Left kidney (tissue), 2 donors: Measurements from ENCODE around the gene DHX38. TPM values are rescaled to one million over a fixed set of nuclear protein-coding genes. Genes with fewer than 3 reads are reported as not detected.

Experiments used
- DNase-seq: peaks from one replicate; pipeline ENCODE4 v3.0.0-alpha.2; 2013
- polyA plus RNA-seq: library from polyadenylated mRNA; unstranded; fragments of 120-200 nt; gene quantifications from one replicate; pipeline ENCODE4 v1.2.1, GENCODE V29; 2013; ENCODE audit not compliant: insufficient read length

The DHX38 gene
- polyA plus RNA-seq, 1 donor = 80.0 TPM

DNA sequence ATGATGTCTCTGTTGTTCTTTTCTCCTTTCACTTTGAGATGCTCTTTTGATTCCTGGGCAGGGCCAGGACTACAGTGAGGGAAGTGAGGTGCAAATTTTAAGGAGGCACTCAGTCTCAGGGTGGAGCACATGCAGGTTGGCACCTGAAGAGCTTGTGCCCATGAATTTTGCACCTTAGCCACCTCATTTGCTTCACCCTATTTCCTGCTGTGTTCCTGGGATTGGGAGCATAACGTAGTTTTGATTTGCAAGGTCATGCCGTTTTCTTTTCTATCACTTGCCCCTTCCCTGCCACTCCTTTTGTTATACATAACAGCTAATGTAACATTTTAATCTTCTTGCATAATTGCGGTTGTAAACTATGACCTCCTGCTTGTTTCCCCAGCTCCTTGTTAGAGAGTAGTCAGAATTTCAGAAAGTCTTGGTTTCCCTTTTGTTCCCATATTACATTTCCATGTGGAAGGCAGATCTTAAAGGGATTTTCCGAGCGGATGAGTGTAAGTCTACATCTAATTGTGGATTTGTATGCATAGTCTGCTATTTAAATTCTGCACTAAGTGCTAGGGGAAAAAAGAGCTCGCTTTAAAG lies 68.6 kb downstream of the DHX38 start:
- DNase-seq = no peak

Other genes with a start within 250 kb of the DHX38 start
- gene ATXN1L, start 247.9 kb upstream of the DHX38 start, polyA plus RNA-seq = 37.9 TPM
- 26.2 TPM for gene ZNF821, start 209.7 kb upstream of the DHX38 start, polyA plus RNA-seq
- 359 TPM for gene IST1, start 198.3 kb upstream of the DHX38 start, polyA plus RNA-seq
- 0.17 TPM for gene PKD1L3, start 93.4 kb upstream of the DHX38 start, polyA plus RNA-seq
- gene DHODH, start 85.1 kb upstream of the DHX38 start, polyA plus RNA-seq = 16.3 TPM
- gene HP, start 39.3 kb upstream of the DHX38 start, polyA plus RNA-seq = 0.27 TPM
- gene HPR, start 30.6 kb upstream of the DHX38 start, polyA plus RNA-seq = not detected
- 24.0 TPM for gene TXNL4B, start 227 bp upstream of the DHX38 start, polyA plus RNA-seq
- 4.7 TPM for gene PMFBP1, start 78.3 kb downstream of the DHX38 start, polyA plus RNA-seq